GM20000 (cell line): ENCODE data around the gene CDK19.
"Not testable (repeated sequence)": the region's sequence is repeated elsewhere in the genome, so short reads cannot be mapped to it uniquely, and the experiment has no call there.

Experiments
- DNase-seq: peaks from one replicate; pipeline ENCODE4 v3.0.0; 2012; ENCODE audit warnings: low spot score
- CTCF ChIP-seq: IDR thresholded peaks from 2 replicates; pipeline ENCODE4 v1.5.1; 2012; ENCODE audit warnings: mild to moderate bottlenecking, control low read depth; ENCODE audit errors: extremely low read depth, missing control alignments

CDK19 gene

DNA sequence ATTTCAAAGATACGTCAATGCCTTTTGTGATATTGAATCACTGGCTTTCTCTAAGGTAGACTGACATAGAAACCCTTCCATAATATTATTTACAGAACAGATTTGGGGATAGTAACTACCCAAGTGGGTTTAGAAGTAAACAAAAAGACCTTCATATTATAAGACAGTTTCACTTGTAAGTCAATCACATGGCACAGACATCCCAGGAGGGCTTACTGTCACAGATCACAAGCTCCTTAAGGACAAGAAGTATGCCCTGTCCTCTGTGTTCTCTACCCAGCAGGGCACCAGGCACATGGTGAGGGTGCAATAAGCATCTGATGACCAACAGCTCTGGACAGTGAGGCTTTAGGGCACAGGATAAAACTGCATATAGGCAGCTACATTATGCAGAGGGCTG is 203.0 kb downstream of the CDK19 start:
- no peak for TF ChIP-seq CTCF
- DNase-seq, result no peak

- no peak for DNase-seq
- no peak for TF ChIP-seq CTCF
Observed at GRCh38 chr6:110609101-110609500, 206.2 kb downstream of the CDK19 start.

- TF ChIP-seq CTCF, result no peak
- no peak for DNase-seq
Observed at GRCh38 chr6:110608151-110608550, 207.1 kb downstream of the CDK19 start.

DNA sequence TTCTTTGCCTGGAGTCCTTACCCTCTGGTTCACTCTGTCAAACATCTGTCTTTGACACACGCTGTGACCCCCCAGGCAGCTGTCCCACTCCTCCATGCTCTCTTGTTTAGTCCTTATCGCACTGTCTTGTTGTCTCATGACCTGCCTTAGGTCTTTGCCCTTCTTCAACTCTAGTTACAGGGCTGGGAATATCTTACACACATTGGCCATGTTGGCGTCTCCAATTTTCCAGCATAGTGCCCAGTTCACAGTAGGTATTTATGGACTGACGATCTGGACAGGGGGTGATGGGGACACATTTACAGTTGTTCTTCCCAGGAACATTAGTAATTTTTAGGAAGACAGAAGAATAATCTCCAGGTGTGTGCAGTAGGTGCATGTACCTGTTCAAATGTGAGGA is 209.1 kb downstream of the CDK19 start:
- no peak for DNase-seq
- TF ChIP-seq CTCF, result no peak

- not testable (repeated sequence) for DNase-seq
Observed at GRCh38 chr6:110600640-110601039, 214.6 kb downstream of the CDK19 start.

DNA sequence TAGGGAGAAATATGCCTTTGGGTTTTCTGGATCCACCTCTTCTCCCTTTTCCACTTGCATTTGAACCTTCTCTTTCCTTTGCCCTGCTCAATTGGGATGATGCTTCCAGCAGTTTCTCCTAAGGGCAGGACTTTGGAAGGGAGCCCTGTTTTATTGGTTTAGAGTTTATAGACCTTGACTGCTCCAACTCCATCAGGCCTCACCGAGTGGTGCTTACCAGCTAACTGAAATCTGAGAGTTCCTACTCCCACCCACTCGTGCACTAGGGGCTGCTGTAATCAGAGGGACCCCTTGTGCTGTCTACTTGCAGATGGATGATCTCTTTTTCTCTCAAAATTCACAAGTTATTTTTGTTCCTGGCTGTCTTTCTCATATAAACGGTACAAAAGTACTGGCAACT is 217.5 kb downstream of the CDK19 start:
- DNase-seq, result no peak
- no peak for TF ChIP-seq CTCF

- DNase-seq, result no peak
- no peak for TF ChIP-seq CTCF
Observed at GRCh38 chr6:110596354-110596753, 218.9 kb downstream of the CDK19 start.

DNA sequence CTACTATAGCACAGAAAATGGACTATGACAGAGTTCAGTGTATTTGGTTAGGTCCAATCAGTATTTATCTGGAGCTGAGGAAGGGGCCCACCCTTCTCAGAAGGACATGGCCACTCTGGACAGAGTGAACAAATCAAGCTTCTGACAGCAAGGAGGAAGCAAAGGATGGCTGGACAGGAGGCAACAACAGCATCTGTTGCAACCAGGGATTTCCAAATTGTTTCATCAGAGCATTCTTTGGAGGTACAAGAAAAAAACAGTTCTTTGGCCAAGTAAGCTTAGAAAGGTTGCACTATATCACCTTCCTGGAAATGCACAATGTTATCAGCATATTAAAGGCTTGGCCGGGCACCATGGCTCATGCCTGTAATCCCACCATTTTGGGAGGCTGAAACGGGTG is 220.2 kb downstream of the CDK19 start:
- DNase-seq, result no peak
- no peak for TF ChIP-seq CTCF
